HG02973 (cell line): ENCODE results near the gene EXOC3.

ENCODE experiments used
- ATAC-seq: cut with Tn5 transposase; IDR thresholded peaks from one replicate; pipeline ENCODE4 v1.9.1; 2021; ENCODE audit warnings: moderate library complexity; ENCODE audit not compliant: unreplicated experiment

EXOC3 gene

GRCh38 chr5:437281-437771 lies 5.7 kb upstream of the EXOC3 start:
- ATAC-seq, result no peak

GRCh38 chr5:438481-438981 lies 4.4 kb upstream of the EXOC3 start:
- ATAC-seq, result no peak

- no peak for ATAC-seq
Observed at GRCh38 chr5:439181-439580, 3.8 kb upstream of the EXOC3 start.

DNA sequence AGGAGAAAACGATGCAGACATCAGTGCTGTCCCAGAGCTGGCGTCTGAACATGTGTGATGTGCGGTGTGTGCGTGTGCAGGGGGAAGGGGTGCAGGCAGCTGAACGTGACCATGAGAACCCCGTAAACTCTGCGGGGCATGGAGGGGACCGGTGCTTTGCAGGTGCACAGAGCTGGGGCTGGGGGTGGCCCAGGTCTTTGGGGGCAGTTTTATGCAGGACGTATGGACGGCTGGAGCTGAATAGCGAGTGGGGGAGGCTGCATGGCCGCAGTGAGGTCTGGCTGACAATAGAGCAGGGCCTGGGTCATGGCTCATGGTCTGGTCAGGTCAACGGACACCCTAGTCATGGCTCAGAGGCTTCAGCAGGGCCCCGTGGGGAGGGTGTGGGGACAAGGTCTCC lies 3.3 kb upstream of the EXOC3 start:
- ATAC-seq, result no peak

- ATAC-seq, result no peak
Observed at GRCh38 chr5:440401-441201, 2.4 kb upstream of the EXOC3 start.

DNA sequence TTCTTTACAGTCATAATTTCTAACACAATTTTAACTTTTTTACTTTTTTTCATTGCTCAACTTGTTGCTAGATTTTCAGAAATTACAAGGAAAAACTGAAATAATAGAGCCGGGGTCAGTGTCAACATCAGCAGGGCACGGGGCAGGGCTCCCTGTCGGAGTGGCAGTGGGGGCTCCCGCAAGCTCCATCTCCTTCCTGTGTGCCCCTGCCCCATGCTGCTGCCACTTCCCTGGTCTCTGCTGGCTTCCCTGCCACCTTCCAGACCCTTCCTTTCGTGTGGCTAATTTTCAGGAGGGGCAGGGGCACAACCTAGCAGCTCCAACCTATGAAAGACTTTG lies 1.0 kb upstream of the EXOC3 start:
- ATAC-seq, result no peak

GRCh38 chr5:443239-444151 lies 519 bp downstream of the EXOC3 start:
- peak; percentile 26 for ATAC-seq

GRCh38 chr5:444226-444625 lies 1.2 kb downstream of the EXOC3 start:
- no peak for ATAC-seq

- ATAC-seq, result no peak
Observed at GRCh38 chr5:445591-445990, 2.6 kb downstream of the EXOC3 start.

- no peak for ATAC-seq
Observed at GRCh38 chr5:446066-446882, 3.3 kb downstream of the EXOC3 start.

DNA sequence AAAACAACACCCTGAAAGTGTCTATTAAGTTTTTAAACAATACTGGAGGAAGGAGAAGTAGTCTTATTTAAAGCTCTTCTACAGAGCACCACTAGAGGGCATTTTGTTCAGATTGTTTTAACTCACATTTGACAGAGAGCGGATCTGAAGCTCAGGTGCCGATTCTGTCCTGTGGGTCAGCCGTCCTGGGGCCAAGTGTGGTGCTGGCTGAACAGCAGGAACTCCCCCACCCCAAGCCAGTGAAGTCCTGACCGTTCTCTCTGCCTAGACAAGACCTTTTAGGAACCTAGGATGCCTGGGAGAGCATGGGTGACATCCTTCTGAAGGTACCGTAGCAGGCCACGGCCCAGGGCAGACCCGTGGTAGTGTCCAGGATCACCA lies 3.9 kb downstream of the EXOC3 start:
- ATAC-seq, result no peak

DNA sequence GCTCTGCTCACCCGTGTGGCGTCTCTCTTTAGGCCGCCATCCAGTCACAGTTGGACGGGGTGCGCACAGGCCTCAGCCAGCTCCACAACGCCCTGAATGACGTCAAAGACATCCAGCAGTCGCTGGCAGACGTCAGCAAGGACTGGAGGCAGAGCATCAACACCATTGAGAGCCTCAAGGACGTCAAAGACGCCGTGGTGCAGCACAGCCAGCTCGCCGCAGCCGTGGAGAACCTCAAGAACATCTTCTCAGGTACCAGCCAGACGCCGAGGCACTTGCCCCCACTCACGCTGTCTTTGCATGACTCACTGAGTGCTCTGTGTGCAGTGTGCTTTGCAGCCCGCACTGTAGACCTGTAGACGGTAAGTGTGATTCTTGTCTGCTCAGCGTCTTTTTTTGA lies 4.5 kb downstream of the EXOC3 start:
- no peak for ATAC-seq

GRCh38 chr5:448061-448765 lies 5.2 kb downstream of the EXOC3 start:
- no peak for ATAC-seq

DNA sequence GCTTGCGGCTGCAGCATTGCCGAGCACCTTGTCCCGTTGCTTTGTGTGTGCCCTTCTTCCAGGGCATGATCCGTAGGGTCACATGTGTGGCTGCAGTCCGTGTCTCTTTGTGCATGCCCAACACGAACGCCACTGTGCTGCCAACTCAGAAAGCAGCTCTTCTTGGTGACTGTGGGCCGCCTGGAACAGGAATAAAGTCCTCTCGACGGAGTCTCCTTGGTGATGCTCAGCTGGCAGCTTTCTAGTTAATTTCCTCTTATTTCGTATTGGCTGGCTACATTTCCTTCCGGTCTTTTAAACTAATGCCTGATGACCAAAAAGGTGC lies 5.8 kb downstream of the EXOC3 start:
- ATAC-seq, result no peak

DNA sequence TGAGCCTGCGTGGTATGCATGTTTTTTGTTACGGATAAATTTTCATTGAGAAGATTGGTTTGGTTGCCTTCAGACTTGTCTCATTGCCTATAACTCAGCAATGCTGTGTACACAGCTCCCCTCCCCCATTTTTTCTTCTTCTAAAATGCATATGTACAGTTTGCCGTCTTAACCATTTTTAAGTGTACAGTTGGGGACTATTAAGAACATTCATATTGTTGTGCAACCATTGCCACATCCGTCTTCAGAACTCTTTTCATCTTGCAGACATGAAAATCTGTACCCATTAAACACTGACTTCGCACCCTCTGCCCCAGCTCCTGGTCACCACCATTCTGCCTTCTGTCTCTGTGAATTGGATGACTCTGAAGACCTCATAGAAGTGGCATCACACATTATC lies 6.2 kb downstream of the EXOC3 start:
- ATAC-seq, result no peak

GRCh38 chr5:451587-452458 lies 8.8 kb downstream of the EXOC3 start:
- ATAC-seq, result no peak

DNA sequence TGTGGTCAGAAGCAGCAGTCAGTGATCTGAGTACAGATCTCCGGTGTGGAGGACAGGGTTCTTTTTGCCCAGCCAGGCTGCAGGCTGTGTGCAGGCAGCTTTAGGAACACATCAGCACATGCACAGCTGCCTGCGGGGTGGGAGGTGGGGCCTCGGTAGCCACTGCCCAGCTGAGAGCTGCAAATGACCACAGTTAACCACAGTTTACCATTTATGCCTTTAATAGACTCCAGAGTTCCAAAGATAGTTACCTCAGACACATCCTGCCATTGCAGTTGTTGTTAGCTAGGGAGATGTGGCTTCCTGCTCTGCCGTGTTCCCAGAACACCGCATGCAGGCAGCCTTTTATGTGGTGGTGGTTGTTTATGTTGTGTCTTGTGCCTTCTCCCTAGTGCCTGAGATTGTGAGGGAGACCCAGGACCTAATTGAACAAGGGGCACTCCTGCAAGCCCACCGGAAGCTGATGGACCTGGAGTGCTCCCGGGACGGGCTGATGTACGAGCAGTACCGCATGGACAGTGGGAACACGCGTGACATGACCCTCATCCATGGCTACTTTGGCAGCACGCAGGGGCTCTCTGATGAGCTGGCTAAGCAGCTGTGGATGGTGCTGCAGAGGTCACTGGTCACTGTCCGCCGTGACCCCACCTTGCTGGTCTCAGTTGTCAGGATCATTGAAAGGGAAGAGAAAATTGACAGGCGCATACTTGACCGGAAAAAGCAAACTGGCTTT lies 10.2 kb downstream of the EXOC3 start:
- no peak for ATAC-seq

DNA sequence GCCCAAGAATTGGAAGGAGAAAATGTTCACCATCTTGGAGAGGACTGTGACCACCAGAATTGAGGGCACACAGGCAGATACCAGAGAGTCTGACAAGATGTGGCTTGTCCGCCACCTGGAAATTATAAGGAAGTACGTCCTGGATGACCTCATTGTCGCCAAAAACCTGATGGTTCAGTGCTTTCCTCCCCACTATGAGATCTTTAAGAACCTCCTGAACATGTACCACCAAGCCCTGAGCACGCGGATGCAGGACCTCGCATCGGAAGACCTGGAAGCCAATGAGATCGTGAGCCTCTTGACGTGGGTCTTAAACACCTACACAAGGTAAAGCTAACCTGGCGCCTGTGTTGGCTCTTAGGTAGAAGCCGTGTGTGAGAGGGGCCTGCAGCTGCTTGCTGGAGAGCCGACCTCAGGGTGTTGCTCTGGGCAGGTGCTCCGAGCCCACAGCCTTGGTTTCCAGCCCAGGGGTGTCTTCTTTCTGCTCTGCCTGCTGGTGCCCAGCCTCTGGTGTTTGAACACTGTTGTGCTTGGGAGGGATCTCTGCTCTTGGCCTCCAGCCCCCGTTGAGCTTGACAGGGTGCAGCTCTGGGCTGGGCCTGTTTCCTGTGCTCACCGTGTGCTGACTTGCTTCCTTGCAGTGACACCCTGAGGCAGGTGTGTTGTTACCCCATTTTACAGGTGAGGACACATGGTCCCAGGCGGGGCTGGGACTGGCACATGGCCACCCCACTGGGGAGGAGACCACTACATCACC lies 10.9 kb downstream of the EXOC3 start:
- ATAC-seq, result no peak
